ENCODE data around the gene CSF1R. TPM values are rescaled to one million over a fixed set of nuclear protein-coding genes. Genes with fewer than 3 reads are reported as not detected.

CSF1R gene
- total and polyA plus RNA-seq, 2 donors (not counting 3 experiments of a cell fraction or from before 2014, with no cell fraction given) = not detected

DNA sequence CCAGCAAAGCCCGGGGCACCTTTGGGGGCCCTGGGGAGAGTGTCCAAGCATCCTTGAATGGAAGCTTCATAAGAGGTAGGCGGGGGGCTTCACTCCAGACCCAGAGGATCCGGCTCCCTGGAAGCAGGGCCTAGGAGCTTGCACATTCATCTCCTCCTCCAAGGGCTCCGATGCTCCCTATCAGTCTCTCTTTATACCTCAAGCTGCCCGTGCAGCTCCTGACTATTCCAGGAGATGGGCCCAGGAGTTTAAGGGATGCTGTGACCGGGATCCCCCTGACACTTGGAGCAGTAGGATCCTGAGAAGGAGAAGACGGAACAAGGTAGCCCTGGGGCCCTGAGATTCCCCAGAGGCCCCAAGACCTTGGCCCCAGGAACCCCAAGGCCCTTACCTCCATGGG is 25.9 kb downstream of the CSF1R start:
- intact Hi-C loops (cut with micrococcal nuclease) = no loop called here
- no peak for FAIRE-seq
- no TSS peak for BruUV-seq (replicated peaks)

More for the DNA sequence above, 25.9 kb downstream of the CSF1R start:
- H3K4me3 ChIP-seq (replicated peaks in 1 of 3; ENCODE audit: insufficient read depth in 1 of 3, low read depth in 1 of 3, low read length in 3 of 3) = no peak overlapping the region
- no peaks in the 10 kb centered on the region for H3K9me3 ChIP-seq (replicated peaks; ENCODE audit: control insufficient read depth, insufficient read depth, low read length)
- no peak overlapping the region for H3K9ac ChIP-seq (replicated peaks; ENCODE audit: extremely low read depth, insufficient read depth, low read length)
- ChIA-PET CTCF (interaction anchor here (1.4 kb wide), 1 partner anchor 62 kb away, joined by 3 read pairs; no protein-coding TSS in a partner anchor), POLR2A (interaction anchor here (0.6 kb wide), 1 partner anchor 346 kb away, joined by 4 read pairs; no protein-coding TSS in a partner anchor)
- H3K27me3 ChIP-seq (ENCODE audit: control insufficient read depth in 2 of 2, insufficient read depth in 2 of 2, low read length in 2 of 2) = no peaks in the 10 kb centered on the region
- H3K9me1 ChIP-seq (replicated peaks; ENCODE audit: control insufficient read depth, extremely low read depth, insufficient read depth, low read length) = no peaks in the 10 kb centered on the region
- no peak overlapping the region for H2AFZ ChIP-seq (ENCODE audit: low read depth, low read length)
- H4K20me1 ChIP-seq (replicated peaks; ENCODE audit: control insufficient read depth, extremely low read depth, insufficient read depth, low read length) = no peaks in the 10 kb centered on the region
- no peak for TF ChIP-seq POLR2A (IDR thresholded peaks at IDR 0.05; ENCODE audit: low read depth, low read length)
- TF ChIP-seq, protein P1, sequence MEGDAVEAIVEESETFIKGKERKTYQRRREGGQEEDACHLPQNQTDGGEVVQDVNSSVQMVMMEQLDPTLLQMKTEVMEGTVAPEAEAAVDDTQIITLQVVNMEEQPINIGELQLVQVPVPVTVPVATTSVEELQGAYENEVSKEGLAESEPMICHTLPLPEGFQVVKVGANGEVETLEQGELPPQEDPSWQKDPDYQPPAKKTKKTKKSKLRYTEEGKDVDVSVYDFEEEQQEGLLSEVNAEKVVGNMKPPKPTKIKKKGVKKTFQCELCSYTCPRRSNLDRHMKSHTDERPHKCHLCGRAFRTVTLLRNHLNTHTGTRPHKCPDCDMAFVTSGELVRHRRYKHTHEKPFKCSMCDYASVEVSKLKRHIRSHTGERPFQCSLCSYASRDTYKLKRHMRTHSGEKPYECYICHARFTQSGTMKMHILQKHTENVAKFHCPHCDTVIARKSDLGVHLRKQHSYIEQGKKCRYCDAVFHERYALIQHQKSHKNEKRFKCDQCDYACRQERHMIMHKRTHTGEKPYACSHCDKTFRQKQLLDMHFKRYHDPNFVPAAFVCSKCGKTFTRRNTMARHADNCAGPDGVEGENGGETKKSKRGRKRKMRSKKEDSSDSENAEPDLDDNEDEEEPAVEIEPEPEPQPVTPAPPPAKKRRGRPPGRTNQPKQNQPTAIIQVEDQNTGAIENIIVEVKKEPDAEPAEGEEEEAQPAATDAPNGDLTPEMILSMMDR (IDR thresholded peaks at IDR 0.05; ENCODE audit: extremely low read depth in 1 of 2, insufficient read depth in 1 of 2, low read depth in 1 of 2, low read length in 2 of 2) = no peak
- TF ChIP-seq GATA2 (IDR thresholded peaks at IDR 0.05; ENCODE audit: insufficient read depth, insufficient read length, low read depth, low read length) = no peak
- no peak for TF ChIP-seq POLR2AphosphoS5 (IDR thresholded peaks at IDR 0.05; ENCODE audit: insufficient read depth, low read depth, low read length)
- TF ChIP-seq EZH2 (IDR thresholded peaks at IDR 0.05; ENCODE audit: borderline replicate concordance, low read depth, low read length, severe bottlenecking) = no peak
- TF ChIP-seq JUN (IDR thresholded peaks at IDR 0.05; ENCODE audit: borderline replicate concordance, insufficient read depth, insufficient read length, low read depth) = no peak
- TF ChIP-seq MYC (IDR thresholded peaks at IDR 0.05; ENCODE audit: low read depth, low read length) = no peak
- TF ChIP-seq, protein P2, sequence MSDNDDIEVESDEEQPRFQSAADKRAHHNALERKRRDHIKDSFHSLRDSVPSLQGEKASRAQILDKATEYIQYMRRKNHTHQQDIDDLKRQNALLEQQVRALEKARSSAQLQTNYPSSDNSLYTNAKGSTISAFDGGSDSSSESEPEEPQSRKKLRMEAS (IDR thresholded peaks at IDR 0.05; ENCODE audit: insufficient read depth, insufficient read length) = no peak
- no peak for TF ChIP-seq FOS (IDR thresholded peaks at IDR 0.05; ENCODE audit: borderline replicate concordance, insufficient read depth, low read length)
- no peak for DNase-seq (ENCODE audit: low read depth, low spot score)
- H3K27ac ChIP-seq (ENCODE audit: insufficient read depth, low read depth, low read length) = no peak overlapping the region
- peaks cover 3% of the 10 kb centered on the region for H3K4me1 ChIP-seq (ENCODE audit: control insufficient read depth, extremely low read depth, insufficient read depth, low read length)
- dilution Hi-C loops (cut with MboI; ENCODE audit: extremely low pct_ligation_motif_present, low sequenced_read_pairs) = no loop called here
- H3K36me3 ChIP-seq (ENCODE audit: control insufficient read depth in 2 of 2, extremely low read depth in 1 of 2, insufficient read depth in 2 of 2, low read length in 2 of 2) = peaks cover 0 to 5% of the 10 kb centered on the region in 2 experiments
- H3K79me2 ChIP-seq (ENCODE audit: control insufficient read depth, insufficient read depth, low read length) = no peaks in the 10 kb centered on the region
- no peak overlapping the region for H3K4me2 ChIP-seq (ENCODE audit: insufficient read depth, low read length)
